GM19455 (cell line): ENCODE measurements around the gene ZNF500.

Source experiments
- ATAC-seq: cut with Tn5 transposase; IDR thresholded peaks from one replicate; pipeline ENCODE4 v1.9.1; 2021; ENCODE audit not compliant: unreplicated experiment

ZNF500 gene

DNA sequence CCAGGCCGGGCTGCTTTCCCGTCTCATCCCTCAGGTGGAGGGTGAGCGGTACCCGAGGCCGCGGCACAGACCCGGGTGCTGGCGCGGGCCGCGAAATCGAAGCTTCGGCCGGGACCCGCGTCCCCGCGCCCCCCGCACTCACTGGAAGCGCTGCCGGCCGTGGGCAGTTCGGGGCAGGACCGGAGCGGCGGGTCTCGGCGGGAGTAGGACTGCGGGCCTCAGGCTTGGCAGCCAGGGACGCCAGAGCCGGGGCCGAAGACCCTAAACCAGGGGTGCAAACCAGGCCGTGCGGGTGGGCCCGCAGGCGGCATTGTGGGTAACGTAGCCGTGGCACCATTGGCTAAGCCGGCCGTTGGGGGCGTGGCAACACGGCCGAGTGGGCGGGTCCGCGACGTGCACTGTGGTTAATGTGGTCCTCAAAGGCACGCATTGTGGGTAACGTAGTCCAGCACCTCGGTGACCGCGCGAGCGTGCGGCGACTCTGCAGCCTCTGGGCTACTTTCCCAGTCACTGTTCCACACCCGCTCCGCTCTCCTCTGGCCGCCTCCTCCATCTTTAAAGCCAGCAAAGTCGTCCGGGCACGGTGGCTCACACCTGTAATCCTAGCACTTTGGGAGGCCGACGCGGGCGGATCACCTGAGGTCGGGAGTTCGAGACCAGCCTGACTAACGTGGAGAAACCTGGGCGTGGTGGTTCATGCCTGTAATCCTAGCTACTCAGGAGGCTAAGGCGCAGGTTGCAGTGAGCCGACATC lies at the start of gene ZNF500:
ZNF500 (minus strand) TSS at position 288 of the 754 bp plus-strand sequence. CDS start 1,184 bp downstream, outside the sequence.
- peak; percentile 81 for ATAC-seq

DNA sequence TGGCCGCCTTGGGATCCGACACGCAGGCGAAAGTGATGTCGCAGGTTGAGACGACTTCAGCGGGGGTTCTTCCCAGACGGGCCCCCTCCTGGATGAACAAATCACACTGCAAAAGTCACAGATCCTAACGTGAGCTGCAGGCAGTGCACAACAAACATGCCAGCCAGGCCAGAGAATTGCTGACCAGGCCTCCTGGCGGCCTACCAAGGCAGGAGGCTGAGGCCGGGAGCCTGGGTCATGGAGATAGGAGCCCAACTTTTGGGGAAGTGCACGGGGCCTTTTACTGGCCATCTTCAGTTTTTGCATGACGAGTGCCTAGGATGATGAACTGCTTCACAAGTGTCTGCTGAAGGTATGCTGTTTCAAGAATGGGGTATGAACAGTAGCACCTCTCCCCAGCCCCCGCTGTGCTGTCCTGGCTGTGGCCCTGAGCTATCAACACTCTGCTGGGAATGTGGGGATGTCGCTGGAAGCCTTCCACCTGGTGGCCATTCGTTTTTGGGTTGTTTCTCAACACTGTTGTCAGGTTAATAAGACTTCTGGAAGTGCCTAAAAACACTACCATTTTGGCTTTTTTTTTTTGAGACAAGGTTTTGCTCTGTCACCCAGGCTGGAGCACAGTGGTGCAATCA lies 47.7 kb upstream of the ZNF500 start:
- ATAC-seq = no peak

DNA sequence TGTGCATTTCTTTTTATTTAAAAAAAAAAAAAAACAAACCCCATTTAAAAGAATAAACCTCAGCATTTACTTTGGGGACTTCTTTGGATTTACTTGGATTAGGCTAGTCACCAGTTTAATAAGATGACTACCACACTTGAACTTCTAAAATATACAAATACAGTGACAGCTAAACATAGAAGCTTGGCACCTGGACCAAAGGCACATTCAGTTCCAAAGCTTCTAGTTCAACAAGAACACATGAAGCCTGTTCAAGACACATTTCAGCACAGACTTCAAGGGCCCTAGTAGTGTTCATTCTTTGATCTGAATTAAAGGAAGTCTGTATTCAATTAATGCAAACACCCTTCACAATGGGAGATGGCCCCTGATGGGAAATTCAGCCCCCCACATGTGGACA lies 47.1 kb upstream of the ZNF500 start:
- no peak for ATAC-seq

DNA sequence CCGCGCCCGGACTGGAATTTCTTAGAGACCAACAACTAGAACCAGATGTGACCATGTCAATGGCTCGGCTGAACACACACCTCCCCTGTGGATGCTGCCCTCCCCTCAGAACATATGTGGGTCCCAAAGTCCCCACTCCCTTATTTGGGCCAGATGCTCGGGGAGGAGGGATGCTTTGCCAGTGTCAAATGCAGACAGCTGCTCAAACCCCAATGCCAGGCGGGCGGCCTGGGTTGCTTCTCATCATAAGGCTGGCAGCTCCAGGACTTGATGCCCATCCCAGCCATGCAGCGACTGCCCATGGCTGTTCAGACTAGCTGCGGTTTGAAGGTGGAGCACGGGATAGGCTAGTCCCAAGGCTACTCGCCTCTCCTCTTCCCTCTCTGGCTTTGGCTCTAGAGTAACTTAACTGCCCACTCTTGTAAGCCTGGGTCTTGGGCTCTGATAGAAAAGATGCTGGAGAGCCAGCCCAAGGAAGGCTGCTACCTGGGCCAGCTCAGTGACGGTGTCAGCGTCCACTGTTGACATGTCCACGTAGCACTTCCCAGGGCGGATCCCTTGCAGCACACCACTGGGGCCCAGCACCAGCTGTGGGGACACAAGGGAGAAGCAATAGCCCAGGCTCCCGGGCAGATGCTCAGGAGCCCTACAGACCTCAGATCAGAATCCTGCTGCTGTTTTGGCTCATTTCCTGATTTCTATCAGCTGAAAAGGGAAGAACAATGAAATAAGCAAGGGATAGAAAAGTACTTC lies 46.5 kb upstream of the ZNF500 start:
- ATAC-seq = no peak

DNA sequence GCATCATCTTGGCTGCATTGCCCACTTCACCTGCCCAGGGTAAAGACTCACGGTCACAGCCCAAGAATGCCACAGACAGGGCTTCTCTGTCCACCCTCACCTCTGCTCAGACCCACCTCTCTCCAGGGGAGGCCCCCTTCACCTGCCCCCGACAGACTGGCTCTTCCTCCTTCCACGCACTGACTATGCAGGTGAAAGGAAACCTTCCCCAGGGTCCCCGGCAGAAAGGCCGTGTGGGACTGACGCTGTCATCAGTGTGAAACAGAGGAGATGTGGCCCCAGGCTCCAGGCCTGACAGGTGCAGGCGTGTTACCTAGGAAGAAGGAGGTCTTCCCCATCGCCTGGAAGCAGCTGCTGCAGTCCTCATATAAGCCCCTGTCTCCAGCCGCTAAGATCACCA lies 44.8 kb upstream of the ZNF500 start:
- no peak for ATAC-seq

- ATAC-seq = no peak
Measured at GRCh38 chr16:4811242-4811641, 44.3 kb upstream of the ZNF500 start.

DNA sequence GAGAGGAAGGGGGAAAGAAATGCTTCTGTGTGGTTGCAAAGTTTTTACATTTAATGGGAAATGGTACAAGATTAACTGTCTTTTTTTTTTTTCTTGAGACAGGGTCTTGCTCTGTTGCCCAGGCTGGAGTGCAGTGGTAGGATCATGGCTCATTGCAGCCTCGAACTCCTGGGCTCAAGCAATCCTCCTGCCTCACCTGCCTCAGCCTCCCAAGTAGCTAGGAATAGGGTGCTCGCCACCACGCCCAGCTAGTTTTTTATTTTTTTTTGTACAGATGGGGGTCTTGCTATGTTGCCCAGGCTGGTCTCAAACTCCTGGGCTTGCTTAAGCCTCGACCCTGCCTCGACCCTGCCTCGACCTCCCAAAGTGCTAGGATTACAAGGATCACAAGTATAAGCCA lies 39.3 kb upstream of the ZNF500 start:
- no peak for ATAC-seq

GRCh38 chr16:4805231-4805630 lies 38.3 kb upstream of the ZNF500 start:
- ATAC-seq = no peak

DNA sequence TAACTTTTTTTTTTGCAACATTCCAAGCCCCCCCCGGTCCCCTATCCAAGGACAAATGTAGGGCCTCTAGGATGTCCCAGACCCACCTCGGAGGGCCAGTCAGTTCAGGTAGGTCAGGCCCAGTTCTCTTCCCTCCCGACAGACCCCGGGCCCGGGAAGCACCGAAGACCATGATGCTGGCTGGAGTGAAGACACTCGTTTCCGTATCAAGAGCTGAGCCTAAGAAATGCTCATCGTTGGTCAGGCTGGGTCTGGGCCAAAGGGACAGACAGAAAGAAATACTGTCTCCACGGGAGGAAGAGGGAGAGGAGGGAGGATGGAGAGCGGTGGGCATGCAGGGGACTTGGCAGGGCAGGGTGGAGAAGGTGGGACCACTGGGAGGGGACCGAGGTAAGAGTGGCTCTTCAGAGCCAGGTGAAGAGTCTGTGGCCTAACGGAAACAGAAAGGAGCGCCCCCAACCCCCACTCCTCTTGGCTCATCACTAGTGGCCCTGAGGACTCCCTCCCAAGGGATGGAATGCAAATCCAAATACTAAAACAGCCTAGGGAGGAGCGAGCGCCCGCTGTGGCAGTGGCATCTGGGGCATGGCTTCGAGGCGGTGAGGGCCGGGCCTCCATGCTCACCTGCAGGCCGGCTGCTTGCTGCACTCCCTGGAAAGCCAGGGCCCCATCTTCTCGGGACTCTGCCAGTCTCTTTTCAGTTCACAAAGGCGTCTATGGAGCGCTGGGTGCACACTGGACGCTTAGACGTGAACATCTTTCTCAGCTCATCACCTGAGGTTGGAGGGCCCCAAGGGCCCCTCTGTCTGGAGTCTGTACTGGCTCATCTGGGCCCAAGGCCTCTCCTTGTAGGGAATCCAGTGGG lies 37.2 kb upstream of the ZNF500 start:
- ATAC-seq = no peak

- no peak for ATAC-seq
Measured at GRCh38 chr16:4803401-4803844, 36.5 kb upstream of the ZNF500 start.

GRCh38 chr16:4802659-4803287 lies 35.8 kb upstream of the ZNF500 start:
- ATAC-seq = peak; percentile 88

DNA sequence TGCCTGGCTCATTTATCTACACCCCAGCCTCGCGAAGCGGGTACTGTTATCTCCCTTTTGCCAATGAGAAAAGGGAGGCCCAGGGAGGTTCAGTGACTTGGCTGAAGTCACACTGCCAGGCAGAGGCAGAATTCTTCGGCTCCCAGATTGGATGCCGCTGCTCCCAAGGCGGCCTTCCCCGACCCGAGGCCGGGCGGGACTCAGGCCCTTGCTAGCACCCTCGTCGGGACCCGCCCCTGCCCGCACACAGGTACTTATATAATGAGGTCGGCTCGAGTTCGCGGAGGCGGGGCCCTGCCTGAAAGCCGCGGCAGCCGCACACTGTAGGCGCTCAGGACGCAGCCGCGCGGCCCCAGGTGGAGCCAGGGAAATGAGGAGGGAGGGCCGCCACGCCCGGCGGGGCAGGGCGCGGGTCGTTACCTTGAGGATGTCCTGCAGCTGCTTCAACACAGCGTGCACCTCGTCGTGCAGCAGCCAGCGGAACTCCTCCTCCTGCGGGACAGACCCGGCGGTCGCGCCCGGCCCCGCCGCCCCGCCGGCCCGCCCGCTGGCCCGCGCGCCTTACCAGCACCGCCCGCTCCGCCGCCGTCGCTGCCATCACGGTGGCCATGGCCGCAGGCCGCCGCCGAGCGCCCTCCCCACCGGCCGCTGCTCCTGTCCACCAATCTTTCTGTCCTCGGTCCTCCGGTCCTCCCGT lies 35.1 kb upstream of the ZNF500 start, which contains the start of gene ROGDI:
ROGDI (minus strand) TSS at position 672 of the 697 bp plus-strand sequence; CDS start at position 610, 62 bp downstream.
- peak; percentile 63 for ATAC-seq

GRCh38 chr16:4801051-4801961 lies 34.3 kb upstream of the ZNF500 start:
- no peak for ATAC-seq

GRCh38 chr16:4800290-4801041 lies 33.5 kb upstream of the ZNF500 start:
- no peak for ATAC-seq

DNA sequence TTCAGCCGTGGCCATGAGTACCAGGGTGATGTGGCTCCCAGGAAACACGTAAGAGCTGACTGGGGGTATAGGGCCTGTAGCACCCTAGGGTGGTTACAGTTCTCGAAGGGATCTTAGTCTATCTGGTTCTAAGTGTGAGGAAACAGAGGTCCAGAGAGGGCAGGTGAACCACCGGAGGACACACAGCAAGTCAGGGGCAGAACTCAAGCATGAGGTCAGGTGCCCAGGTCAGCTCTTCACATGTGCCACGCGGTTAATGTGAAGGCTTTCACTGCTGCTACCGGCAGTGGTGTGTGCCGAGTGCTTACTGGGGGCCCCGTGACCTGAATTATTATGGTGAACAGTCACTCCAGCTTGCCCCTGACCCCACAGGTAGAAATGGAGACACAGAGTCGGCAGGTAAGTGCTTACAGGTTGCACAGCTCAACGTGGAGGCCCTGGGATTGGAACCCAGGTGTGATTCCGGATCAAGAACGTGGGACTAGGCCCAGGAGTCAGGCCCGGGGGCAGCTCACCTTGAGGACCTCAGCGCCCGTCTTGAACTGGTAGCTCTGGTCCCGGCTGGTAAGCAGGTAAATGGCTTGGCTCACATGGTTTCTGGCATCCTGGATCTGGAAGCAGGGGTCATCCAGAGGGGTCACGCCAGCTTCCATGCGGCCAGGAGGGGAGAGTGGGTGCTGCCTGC lies 32.4 kb upstream of the ZNF500 start:
- ATAC-seq = no peak

- no peak for ATAC-seq
Measured at GRCh38 chr16:4798456-4798855, 31.5 kb upstream of the ZNF500 start.

DNA sequence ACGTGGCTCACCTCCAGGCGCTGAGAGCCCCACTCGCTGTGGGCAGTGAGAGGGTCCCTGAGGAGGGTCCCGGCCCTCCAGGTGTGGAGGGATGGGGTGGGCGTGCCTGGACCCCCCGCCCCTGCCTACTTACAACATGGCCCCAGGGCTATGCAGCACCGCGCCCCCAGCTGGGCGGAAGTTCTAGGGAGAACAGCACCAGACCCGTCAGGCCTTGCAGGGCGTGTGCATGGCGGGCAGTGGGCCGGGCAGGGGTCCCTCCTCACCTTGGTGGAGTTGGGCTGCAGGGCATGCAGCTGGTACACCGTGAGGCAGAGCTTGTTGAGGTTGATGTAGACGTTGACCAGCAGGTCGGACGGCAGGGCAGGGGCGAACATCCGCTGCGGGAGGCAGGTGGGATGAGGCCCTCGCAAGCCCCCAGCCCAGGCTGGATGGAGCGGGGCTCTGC lies 30.9 kb upstream of the ZNF500 start:
- no peak for ATAC-seq
